Dermis blood vessel endothelial cell (primary cell): ENCODE results near the gene RASA3. TPM values are rescaled to one million over a fixed set of nuclear protein-coding genes. Genes with fewer than 3 reads are reported as not detected.

Experiments
- DNase-seq: peaks from one replicate; pipeline ENCODE4 v3.0.0; 2010
- total RNA-seq: library from RNA; depleted of rRNA; stranded (reverse); fragments of >200 nt; gene quantifications from 2 replicates; pipeline ENCODE4 v1.2.3, GENCODE V29; 2014

RASA3 gene
- total RNA-seq, 1 donor from 2014 or later = 35.4 TPM

DNA sequence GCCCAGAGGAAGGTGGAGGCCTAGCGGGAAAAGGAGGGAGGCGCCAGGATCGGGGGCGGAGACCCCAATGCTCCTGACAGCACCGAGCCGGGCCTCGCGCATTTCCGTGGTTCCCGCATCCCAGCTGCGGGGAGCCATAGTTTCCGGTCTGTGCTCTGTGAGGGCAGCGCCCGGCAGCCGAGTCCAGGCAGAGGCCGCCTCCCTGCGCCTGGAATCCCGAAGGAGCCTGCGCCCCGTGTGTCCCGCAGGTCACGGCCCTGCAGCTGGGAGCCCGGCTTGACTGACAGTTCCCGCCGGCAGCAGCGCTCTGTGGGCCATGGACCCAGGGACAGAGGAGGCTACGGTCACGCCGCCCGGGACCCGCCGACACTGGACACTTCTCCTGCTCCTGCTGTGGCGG lies 84.0 kb downstream of the RASA3 start:
- DNase-seq = no peak

DNA sequence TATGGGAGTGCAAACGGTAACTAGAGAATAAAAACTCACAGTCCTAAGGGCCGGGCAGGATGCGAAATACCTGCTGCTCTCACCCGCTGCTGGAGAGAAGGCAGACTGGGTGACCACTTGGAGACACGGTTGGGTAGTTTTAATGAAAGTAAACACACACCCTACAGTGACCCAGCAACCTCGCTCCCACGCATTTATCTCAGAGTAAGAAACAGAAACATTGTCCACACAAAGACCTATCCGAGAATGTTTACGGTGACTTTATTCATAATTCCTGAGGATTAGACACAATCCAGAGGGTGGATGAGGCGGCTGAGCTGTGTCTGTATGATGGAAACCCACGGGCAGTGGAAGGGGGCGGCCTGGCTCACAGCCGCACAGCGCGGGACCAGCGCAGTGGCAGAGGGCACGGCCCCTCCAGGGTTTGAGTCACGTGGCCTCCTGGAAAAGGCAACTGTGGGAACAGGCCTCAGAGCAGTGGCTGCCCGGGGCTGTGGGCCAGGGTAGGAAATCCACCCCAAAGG lies 85.0 kb downstream of the RASA3 start:
- no peak for DNase-seq

DNA sequence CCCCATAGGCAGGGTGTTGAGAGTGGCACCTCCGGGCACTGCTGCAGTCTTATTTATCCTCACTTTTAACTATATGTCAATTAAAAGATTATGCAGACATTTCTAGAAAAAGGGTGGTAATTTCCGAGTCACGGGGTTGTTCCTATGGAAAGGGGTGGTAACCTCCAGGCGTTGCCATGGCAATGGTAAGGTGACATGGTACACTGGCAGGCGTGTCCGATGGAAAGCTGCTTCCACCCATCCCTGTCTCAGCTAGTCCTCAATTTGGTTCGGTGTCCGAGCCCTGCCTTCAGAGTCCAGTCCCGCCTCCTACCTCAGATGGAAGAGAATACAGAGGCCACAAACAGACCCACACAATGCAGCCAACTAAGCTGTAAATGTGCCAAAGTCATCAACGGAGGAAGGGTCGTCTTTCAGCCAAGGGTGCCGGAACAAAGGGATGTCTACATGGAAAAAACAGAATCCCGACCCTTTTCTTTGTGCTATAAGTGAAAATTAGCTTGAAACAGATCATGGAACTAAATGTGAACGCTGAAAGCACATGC lies 85.9 kb downstream of the RASA3 start:
- no peak for DNase-seq

DNA sequence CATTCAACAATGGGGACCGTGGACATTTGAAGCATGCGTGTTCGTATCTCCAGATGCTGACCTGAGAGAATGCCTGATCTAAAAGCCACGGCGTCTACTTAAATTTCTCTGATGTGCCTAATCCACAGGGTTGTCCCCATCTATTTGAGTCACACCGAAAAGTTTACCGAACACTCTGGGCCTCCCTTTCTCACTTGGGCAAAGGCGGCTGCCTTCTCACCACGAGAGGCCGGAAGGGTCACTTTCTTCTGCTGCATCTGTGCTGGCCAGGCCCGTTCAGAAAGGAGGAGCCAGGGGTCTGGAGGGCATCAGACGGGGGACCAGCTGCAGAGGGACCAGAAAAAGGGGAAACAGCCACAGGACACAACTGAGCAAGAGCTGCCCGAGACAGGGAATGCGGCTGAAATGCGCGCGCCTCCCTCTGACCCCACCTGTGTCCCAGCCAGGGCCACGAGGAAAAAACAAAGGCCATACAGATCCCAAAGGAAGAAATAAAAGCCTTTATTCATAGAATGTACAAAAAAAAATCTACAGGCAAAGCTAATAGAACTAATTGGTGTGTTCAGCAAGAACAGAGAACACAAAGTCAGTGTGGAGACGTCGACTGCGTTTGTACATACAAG lies 87.2 kb downstream of the RASA3 start:
- DNase-seq = no peak

DNA sequence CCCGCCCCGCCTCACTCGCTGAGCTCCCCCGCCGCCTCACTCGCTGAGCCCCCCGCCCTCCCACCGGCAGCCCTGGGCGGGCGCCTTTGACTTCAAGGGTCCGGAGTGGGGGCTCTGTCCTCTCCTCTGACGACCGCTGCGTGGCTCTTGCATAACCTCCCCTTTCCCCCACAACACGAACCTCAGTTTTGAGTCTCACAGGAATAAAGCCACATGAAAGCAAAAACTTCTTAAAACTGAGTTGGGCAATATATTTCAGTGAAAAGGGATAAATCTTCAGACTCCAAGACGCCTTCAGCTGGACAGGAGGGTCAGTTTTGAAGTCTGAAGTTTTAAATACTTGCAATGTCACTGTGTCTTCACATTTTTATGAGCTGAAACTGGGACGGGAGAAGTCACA lies 87.9 kb downstream of the RASA3 start:
- DNase-seq = no peak

DNA sequence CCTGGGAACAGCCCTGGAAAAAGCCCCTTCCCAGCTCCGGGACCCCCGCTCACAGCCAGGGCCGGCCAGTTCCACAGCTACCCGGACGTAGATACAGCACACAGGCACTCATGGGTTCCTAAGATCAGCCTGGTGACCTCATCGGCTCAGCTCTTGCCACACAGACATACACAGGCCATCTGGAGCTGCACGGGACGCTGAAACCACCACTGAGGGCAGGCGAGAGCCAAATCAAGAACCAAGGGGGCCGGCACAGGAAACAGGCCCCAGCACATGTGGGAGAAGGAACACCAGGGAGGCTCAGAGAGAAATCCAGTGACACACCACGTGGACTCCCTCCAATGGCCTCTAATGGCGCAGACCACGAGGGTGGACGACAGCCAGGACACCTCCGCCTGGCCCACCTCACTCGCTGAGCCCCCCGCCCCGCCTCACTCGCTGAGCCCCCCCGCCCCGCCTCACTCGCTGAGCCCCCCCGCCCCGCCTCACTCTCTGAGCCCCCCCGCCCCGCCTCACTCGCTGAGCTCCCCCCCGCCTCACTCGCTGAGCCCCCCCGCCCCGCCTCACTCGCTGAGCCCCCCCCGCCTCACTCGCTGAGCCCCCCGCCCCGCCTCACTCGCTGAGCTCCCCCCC lies 88.9 kb downstream of the RASA3 start:
- peak; percentile 48 for DNase-seq

DNA sequence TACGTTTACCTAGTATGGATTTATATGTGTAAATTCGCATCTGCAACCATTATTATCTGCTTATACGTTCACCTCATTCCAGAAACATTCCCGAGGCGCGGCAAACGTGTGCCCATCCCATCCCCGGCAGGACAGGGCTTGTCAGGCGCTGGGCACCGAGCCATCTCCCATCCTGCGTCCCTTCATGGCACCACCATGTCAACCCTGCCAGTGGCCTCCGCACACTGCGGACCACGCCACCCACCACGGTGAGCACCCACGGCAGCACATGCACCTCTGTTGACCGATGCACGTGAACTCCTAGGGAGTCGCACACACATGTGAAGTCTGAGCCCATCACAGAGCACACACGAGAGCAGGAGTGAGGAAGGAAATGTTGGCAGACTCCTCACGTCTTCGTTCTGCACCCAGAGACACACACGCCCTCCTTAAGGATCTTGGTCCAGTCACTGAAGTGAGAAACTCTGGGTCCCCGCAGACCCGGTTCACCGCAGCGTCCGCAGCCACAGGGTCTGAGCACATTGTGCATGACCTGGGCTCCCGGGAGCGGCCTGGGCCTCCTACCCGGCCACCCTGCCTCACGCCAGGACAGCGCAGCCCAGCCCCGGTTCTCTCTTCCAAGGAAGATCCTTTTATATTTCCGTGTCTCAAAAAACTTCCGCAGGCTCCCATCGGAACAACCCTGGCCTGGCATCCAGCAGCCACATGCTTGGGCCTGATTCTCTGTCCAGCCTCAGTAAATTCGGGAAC lies 90.2 kb downstream of the RASA3 start:
- no peak for DNase-seq

DNA sequence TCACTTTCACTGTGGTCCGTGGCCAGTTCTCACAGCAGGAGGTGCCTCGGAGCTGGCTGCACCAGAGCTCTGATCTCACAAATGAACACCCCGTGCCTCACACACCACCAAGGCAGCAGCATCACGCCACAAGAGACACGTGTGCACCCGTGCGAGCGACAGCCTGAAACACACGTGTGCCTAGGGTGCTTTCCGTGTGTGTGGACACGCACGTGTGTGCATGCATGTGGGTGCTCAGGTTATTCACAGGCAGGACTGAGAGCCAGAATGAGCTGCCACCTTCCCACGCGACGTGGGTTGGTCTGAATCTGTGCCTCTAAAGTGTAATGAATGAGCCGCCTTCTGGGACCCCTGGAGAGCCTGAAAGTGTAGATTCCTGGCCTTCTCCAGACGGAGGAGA lies 90.9 kb downstream of the RASA3 start:
- DNase-seq = no peak

DNA sequence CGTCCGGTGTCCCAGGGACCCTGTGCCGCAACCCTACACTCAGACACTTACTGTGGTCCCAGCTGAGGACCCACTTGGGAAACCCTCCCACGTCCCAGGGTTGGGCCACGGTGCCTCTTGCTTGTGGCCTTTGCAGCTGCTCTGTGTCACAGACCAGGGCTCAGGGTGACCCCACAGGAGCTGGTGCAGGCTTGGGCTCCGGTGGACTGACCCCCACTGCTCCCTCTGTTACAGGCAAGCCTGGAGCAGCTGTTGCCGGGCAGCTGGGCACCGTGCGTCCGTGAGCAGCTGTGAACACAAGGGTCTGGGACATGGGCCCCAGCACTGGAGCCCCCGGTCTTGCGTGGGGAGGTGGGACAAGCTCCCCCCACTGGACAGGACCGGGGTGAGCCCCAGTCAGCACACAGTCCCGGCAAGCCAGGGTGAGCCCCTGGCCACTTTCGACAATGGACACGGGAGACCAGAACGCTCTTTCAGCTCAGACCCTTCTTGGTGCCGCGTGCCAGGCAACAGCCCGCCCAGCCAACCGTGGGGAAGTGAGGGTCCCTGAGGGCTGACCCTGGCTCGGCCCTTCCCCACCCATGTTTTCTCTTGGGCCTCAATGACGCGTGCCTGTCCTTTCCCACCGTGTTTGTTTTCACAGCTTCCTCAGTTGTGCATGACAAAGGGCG lies 92.8 kb downstream of the RASA3 start:
- DNase-seq = no peak

DNA sequence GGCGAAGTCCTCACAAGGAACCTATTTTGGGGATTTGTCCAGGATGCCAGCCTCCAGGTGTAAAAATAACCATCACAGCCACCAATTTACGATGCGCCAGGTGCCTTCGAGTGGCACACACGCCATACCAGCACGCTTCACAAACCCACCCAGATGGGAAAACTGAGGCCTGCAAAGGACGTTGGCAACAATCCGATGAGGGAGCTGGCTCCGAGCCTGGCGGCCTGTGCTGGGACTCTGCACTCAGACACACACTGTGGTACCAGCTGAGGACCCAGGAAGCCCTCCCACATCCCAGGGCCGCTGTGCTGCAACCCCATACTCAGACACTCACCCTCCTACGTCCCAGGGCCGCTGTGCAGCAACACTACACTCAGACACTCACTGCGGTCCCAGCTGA lies 93.5 kb downstream of the RASA3 start:
- no peak for DNase-seq

DNA sequence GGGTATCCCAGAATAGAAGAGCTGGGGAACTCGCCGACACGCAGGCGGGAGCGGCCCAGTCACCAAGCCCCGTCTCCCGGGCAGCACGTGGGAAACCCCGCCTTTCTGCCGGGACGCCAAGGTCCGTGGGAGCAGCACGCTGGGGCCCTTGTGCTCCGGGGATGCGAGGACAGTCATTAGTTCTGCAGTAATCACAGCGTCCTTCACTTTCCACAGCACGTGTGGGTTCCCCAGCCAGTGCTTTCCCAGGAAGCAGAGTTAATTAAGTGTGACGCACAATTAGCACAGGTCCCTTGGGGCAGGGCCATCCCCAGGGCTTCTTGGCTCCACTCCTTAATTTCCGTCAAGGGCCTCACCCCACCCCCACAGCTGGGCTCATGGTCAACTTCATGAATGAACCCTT lies 94.2 kb downstream of the RASA3 start:
- DNase-seq = no peak

DNA sequence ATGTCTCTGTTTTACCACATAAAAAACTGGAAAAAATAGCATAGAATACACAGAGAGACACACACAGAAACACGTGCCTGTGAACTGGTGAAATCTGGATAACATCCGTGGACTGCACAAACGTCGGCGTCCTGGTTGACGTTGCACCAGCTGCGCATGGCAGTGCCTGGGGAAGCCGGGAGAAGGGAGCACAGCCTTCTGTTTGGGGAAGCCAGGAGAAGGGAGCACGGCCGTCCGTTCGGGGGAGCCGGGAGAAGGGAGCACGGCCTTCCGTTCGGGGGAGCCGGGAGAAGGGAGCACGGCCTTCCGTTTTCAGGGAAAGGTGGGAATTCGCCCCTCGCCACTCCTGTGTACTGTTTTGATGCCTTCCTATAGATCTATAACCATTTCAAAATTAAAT lies 94.7 kb downstream of the RASA3 start:
- no peak for DNase-seq

DNA sequence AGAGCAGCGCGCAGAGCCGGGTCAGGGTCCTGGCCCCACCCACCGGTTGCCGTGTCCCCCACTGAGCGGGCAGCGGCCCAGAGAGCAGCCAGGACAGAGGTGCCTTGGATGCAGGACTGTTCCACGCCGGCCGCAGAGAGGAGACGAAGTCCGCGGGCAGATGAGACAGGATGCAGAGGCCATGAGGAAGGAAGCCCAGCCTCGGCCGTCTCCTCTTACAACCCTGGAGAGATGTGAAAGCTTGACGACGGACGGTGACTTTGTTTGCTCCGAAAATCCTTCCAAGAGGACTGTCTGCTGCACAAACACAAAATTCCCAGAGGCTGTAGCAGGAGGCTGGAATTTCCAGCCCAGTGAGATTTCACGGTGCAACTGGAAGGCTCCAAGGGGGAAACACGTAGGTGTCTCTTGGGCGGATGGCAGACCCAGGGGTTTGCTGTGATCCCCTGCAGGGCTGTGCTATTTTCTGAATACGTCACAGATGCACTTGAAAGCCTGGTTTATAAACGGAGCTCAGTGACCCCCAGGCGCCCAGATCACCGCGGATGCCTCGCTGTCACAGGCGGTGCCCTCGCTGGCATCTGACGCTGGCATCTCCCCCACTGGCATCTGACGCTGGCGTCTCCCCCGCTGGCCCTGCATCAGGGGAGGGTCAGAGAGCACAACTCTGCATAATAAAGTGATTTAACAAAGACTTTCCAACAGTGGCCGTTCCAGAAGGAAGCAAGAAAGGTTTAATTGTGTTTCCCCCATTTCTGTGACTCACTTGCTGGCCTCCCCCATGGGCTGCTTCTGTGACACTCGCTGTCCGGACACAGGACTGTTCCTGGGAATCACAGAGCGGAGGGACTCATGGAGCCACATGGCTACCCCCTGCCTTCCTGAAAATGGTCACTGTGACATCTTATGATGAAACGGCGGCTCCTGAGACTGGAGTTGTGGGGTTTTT lies 96.6 kb downstream of the RASA3 start:
- peak; percentile 62 for DNase-seq

DNA sequence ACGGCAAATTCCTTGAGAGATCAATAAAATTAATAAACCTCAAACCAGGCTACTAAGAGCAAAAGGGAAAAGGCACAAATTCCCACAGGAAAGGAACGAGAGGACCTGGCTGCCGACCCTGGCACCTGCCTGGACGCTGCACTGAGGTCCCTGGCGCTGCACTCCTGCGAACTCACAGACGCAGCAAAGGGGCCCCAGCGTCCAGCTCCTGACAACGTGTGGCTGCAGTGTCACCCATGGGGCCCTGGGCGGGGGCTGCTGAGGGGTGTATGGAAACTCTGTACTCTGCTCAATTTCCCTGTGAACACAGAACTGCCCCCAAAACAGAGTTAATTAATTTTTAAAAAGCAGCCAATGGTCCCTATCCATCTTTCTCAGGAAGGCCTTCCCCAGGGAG lies 97.2 kb downstream of the RASA3 start:
- DNase-seq = no peak

DNA sequence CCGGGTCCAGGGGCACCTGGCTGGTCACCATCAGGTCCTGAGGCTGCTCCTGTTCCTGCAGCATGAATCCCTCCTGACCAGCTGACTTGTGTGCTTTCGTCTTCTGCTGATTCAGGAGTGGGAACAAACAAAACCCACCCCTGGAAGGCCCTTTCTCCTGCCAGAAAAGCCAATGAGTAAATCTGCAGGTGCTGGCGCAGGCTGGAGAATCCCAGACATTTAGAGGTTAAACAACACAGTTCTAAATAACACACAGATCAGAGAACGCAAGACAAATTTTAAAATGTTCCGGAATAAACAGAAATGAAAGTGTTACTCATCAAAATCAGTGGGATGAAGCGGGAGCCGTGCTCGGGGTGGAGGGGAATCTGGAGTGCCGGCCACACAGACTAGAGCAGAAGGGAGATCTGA lies 97.9 kb downstream of the RASA3 start:
- DNase-seq = no peak

DNA sequence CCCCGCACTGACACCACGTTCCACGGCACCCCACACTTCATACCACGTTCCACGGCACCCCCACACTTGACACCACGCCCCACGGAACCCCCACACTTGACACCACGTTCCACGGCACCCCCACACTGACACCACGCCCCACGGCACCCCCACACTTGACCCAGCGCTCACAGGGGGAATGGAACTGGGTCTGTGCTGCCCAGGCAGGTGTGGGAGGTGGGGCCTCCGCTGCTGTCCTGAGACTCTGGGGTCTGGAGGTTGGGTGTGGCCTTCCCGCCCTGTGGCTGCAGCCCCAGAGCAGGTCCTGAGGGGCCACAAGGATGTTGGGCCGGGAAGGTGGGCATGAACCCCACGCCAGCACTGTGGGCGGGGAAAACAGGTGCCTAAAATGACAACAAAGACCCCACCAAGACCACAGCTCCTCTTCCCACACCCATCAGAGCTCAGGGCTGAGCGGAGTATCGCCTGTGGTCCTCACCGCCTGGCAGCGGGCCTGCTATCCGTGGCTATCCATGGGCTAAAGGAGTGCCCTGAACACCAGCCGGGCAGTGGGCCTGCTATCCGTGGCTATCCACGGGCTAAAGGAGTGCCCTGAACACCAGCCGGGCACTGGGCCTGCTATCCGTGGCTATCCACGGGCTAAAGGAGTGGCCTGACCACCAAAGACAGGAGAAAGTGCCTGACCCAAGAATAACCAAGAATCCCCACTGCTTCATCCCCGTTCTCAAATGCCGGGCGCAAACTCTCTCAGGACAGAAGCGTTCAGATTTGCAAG lies 98.7 kb downstream of the RASA3 start:
- DNase-seq = no peak

DNA sequence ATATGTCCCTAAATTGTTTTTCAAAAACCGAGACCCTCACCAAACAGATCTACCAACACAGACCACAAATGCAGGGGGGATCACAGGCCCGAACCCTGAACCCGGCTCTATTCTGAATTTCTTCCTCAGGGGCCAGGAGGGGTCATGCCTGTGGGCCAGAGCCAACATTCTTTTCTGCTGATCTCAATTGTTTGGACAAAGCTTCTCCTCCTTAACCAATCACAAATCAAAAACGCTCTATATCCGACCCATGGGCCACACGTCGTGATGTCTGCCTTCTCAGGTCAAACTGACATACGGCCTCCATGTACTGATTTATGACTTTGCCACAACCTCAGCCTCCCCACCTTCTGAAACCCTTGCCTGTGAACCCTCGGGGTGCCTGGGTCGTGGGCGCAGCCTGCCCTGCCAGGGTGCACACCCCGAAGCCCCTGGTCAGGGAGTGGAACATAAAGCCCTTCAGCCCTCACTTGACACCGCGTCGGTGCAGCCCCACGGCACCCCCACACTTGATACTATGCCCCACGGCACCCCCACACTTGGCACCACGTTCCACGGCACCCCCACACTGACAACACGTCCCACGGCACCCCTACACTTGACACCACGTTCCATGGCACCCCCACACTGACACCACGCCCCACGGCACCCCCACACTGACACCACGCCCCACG lies 100.2 kb downstream of the RASA3 start:
- DNase-seq = peak; percentile 92

DNA sequence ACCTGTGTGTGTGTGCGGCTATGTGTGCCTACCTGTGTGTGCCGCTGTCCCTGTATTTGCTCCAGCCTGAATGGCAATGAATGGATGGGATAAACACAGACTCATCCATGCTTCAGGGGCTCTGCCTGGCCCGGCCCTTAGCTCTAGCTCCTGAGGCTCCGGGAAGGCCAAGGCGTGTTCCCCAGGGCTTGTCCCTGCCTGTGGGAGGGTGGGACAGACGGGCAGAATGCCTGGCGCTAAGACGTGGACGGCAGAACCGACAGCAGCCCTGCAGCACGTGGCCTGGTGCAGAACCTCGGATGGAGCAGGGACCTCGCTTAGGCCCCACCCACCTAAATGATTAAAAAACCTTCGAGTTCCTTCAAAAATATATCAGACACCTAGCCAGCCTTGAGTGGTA lies 100.8 kb downstream of the RASA3 start:
- DNase-seq = no peak

DNA sequence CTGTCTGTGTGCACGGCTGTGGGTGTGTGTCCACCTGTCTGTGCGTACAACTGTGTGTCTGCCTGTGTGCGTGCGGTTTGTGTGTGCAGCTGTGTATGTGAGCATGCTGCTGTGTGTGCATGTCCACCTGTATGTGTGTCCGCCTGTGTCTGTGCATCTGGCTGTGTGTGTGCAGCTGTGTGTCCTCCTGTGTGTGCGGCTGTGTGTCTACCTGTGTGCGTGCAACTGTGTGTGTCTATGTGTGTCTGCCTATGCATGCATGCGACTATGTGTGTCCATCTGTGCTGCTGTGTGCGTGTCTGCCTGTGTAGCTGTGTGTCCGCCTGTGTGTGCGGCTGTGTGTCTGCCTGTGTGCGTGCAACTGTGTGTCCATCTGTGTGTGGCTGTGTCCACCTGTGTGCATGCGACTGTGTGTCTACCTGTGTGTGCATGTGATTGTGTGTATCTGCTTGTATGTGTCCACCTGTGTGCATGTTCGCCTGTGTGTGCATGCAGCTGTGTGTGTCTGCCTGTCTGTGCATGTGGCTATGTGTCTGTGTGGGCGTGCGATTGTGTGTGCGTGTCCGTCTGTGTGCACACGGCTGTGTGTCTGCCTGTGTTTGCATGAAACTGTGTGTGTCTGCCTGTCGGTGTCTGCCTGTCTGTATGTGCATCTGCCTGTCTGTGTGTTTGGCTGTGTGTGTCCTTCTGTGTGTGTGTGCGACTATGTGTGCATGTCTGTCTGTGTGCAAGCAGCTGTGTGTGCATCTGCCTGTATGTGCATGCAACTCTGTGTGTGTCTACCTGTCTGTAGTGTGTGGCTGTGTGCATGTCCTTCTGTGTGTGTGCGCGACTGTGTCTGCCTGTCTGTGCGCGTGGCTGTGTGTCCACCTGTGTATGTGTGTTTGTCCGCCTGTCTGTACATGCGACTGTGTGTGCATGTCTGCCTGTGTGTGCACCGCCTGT lies 101.5 kb downstream of the RASA3 start:
- no peak for DNase-seq
